ENCODE results near the gene SUCLG2.
A peak's percentile ranks its signal among the peaks of the same experiment; 100 is the strongest.

Gene SUCLG2

GRCh38 chr3:67654099-67654843 lies at the start of gene SUCLG2:
Gene SUCLG2 (minus strand): TSS chr3:67654612. CDS start chr3:67654586, 26 bp downstream.
- DNase-seq, result peak in 55 of 56 donors; percentile 9 to 85 (median 70)

GRCh38 chr3:67700596-67700995 lies 46.2 kb upstream of the SUCLG2 start:
- no peak for DNase-seq

GRCh38 chr3:67699882-67700281 lies 45.5 kb upstream of the SUCLG2 start:
- DNase-seq, result no peak

GRCh38 chr3:67692621-67693020 lies 38.2 kb upstream of the SUCLG2 start:
- no peak for DNase-seq

GRCh38 chr3:67691926-67692325 lies 37.5 kb upstream of the SUCLG2 start:
- no peak for DNase-seq

DNA sequence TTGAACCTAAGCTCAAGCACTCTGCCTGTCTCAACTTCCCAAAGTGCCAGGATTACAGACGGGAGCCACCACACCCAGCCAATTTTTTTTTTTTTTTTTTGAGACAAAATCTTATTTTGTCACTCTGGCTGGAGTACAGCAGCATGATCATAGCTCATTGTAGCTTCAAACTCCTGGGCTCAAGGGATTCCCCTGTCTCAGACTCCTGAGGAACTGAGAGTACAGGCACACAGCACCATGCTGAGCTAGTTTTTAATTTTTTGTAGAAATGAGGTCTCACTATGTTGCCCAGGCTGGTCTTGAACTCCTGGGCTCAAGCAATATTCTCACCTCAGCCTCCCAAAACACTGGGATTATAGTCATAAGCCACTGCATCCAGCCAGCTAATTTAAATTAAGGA lies 36.8 kb upstream of the SUCLG2 start:
- DNase-seq, result no peak

- no peak for DNase-seq
Measured at GRCh38 chr3:67689806-67690205, 35.4 kb upstream of the SUCLG2 start.

DNA sequence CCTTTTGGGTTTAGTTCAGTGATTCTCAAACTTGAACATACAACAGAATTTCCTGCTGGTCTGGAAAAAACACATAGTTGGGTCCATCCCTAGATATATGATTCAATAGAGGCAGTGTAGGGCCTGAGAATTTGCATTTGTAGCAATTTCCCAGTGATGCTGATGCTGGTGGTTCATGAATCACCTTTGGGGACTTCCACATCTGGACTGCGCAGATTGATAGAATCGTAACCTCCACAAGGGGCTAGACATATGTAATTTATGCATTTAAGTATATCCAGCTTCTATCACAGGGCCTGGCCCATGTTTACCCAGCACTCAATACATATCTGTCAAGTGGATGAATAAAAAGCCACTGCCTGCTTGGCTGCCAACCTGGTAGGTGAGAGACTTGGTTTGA lies 33.8 kb upstream of the SUCLG2 start:
- DNase-seq, result no peak

DNA sequence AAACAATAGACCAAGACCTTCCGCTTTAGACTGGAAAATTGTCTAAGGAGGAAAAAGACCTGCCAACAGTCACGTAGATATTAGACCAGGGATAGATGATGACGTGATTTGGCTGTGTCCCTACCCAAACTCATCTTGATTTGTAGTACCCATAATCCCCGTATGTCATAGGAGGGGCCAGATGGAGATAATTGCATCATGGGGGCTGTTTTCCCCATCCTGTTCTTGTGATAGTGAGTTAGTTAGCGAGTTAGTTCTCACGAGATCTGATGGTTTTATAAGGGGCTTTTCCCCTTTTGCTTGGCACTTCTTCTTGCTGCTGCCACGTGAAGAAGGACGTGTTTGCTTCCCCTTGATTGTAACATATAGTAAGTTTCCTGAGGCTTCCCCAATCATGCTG lies 31.7 kb upstream of the SUCLG2 start:
- DNase-seq, result no peak

- DNase-seq, result no peak
Measured at GRCh38 chr3:67685499-67685898, 31.1 kb upstream of the SUCLG2 start.

- no peak for DNase-seq
Measured at GRCh38 chr3:67684211-67684610, 29.8 kb upstream of the SUCLG2 start.

DNA sequence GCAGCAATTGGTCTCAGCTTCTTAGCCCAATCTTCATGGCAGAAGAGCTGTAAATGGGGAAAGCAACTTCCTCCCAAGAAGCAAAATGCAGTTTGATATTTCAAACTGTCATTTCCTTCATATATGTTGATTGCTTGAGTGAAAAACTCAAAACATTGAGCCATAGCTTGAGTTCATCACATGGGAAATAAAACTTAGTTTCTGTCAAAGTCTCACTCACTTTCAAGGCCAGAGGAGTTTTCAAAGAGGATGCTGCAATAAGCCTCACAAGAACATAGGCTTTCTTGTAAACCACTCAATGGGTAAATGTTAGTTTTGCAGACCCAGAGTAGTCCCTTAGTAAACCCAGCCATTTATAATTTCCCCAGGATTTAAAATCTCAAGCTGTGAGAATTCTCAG lies 29.1 kb upstream of the SUCLG2 start:
- no peak for DNase-seq

DNA sequence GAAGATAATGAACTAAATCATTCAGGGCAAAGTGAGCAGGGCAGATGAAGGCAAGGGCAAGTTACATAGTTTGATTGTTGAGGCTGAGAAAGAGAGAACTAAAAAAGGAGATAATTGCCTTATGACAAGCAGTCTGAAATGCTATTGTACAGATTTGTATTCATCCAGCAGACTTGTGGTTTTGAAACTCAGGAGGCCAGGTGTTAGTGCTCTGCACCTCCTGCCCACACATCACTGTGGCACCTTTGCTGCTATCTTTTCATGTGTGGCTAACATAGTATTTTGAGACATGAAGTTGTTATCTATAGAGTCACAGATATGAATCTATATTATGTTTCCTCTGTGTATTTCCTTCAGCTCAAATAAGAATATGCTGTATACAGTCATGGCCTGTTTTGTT lies 24.3 kb upstream of the SUCLG2 start:
- DNase-seq, result no peak

- no peak for DNase-seq
Measured at GRCh38 chr3:67674055-67674454, 19.6 kb upstream of the SUCLG2 start.

- DNase-seq, result no peak
Measured at GRCh38 chr3:67662733-67663132, 8.3 kb upstream of the SUCLG2 start.

GRCh38 chr3:67661089-67661488 lies 6.7 kb upstream of the SUCLG2 start:
- no peak for DNase-seq

GRCh38 chr3:67657192-67657591 lies 2.8 kb upstream of the SUCLG2 start:
- no peak for DNase-seq

GRCh38 chr3:67656614-67657013 lies 2.2 kb upstream of the SUCLG2 start:
- no peak for DNase-seq

- peak in 3 of 56 donors; percentile 3 to 13 (median 3) for DNase-seq
Measured at GRCh38 chr3:67655364-67656121, 1.1 kb upstream of the SUCLG2 start.

GRCh38 chr3:67654844-67655177 lies 399 bp upstream of the SUCLG2 start:
- peak in 6 of 56 donors; percentile 20 to 47 (median 36) for DNase-seq

- peak in 1 of 56 donors; percentile 35 for DNase-seq
Measured at GRCh38 chr3:67653425-67654098, 850 bp downstream of the SUCLG2 start.

DNA sequence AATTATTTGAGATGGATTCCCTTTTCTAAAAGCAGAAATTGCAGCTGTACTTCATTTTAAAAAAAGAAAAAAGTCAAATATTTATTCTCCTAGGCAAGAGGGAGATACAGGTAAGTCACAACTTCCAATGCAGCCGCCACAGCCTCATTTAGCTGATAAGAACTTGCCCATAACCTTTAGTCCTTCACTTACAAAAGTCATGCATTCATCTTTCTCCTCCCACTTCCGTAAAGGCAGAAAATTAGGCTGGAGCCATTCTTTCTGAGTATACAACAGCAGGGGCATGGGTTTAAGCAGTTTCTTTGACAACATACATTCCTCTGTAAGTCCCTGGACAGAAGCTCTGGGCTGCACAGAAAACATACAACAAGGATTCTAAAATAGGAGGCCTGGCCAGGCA lies 4.3 kb downstream of the SUCLG2 start:
- no peak for DNase-seq
